GM19438 (cell line): ENCODE data around the gene ME3.
"Not testable (repeated sequence)": the region's sequence is repeated elsewhere in the genome, so short reads cannot be mapped to it uniquely, and the experiment has no call there.

Source experiments
- ATAC-seq: cut with Tn5 transposase; IDR thresholded peaks from one replicate; pipeline ENCODE4 v1.9.1; 2021; ENCODE audit warnings: low read depth; ENCODE audit not compliant: unreplicated experiment

Gene ME3

DNA sequence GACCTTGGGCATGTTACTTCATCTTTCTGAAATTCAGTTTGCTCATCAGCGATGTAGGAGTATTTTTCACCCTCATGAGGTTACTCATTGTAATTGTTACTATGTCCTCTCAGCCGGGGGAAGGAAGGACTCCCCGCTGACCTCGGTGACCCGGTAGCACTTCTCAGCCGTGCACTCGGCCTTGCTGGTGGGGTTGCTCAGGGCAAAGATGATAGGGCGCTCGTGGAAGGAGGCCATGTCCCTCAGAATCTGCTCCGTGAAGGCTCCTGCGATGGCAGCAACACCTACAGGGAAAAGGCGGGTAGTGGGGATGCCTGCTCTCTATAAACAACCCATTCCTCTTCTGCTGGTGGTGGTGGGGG is 225.5 kb downstream of the ME3 start:
- ATAC-seq, result no peak

DNA sequence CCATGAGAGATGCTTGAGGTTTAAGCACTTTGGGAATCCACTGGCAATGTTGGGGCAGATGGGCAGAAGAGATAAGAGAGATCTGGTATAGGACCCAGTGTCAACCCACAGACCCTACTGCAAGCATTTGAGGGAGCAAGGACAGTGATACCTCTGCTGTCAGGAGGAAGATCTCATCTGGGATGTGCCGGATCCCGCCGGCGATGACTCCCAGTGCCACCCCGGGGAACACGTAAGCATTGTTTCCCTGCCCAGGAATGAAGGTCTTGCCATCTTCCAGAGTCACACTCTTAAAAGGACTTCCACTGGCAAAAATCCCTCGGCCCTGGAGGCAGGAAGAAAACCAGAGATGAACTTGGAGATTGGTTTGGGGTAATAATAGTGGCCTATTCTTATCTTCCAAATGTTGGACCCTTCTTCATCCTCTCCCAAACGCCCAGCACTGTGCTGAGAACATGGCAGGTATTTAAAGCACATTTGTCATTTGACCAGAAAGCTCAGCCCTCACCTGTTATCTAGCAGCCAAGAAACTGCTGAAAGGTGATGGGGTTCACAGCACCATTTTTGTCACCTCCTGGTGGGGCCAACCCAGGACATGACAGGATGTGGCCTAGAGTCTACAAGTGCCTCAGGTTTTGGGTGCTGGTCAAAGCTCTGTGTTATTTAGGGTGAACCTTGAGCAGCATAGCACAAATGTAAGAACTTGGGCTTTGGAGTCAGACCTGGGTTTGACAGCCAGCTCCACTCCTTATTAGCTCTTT is 226.1 kb downstream of the ME3 start:
- ATAC-seq, result no peak

DNA sequence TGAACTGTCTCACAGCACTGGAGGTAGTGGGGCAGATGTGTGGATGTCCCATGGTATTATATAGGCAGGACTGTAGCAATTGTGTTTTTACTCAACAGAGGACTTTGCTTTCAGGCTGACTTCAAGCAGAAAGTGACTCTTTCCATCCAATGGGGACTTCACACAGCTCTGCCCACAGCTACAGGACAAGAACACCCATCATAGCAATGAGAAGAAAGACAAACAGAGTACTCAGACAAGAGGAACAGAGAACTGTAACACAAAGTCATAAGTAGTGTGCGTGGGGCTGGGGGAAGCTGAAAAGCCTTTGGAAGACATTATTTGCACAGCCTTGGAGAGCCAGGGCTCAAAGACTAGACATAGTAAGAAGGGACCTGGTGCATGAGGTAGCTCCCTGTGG is 227.4 kb downstream of the ME3 start:
- ATAC-seq, result no peak

DNA sequence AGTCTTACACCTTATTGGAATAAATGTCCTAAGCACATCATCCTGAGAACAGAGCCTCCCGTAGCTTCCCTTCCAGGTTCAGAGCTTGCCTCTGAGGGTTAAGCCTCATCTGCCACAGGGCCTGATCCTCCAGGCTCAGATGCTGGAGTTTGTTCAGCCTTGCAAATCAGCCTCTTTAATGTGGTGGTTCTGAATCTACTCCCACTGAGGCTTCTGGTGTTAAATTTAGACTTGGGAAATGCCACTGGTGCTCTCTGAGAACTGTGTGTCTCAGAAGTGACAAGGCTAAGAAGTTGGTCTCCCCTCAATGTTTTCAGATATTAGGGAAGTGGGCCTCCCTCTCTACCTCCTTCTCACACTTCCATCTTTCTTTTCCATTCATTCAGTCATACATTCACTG is 229.0 kb downstream of the ME3 start:
- no peak for ATAC-seq

DNA sequence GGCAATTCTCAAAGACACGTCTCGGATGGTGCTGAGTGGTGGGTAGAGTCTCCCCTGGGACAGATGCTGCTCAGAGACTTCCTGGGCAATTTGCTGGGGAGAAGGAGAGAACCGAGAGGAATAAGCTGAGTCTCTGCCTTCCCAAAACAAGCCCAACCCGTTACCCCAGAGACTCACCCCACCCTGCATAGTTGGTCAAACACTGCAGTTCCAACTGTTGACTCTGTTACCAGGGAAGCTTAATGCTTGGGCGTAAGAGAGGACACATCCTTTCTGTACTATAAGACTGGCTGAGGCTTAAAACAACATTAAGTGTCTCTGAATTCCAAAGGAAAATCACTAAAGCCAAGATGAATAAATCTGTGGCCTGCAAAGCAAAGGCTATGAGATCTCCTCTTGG is 229.6 kb downstream of the ME3 start:
- ATAC-seq, result no peak

DNA sequence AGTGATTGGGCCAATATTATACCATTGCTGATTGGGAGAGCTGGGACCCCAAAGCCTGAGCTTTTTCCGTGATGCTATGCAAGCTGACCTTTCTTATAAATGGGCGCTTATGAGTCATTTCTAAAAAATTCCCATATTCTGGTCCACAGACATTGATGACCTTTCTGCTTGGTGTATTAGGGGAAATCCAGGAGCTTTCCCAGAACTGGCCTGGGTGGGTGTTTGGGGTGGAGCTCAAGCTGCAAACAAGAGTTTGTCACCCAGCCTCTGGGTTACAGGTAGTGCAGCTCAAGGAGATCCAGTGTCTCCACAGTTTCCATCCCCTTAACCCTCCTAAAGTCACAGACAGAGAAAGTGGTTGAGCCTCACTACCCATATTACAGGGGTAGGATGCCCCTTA is 230.0 kb downstream of the ME3 start:
- no peak for ATAC-seq

DNA sequence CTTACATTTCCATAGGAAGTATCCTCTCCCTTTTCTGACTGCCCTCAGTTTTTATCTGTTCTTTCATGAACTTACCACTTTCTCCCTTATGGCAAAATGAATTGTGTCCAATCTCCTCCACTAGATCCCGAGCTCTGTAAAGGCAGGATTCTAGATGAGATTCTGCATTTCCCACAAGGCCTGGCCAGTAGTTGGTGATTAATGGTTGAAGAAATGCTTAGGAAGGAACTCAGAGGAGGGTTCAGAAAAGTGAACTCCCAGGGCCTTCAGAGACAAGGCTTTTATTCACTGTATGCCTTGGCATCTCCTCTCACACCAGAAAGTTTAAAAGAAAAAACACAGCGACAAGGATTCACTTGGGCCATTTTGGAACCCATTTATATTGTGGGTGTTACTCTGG is 231.6 kb downstream of the ME3 start:
- ATAC-seq, result no peak

DNA sequence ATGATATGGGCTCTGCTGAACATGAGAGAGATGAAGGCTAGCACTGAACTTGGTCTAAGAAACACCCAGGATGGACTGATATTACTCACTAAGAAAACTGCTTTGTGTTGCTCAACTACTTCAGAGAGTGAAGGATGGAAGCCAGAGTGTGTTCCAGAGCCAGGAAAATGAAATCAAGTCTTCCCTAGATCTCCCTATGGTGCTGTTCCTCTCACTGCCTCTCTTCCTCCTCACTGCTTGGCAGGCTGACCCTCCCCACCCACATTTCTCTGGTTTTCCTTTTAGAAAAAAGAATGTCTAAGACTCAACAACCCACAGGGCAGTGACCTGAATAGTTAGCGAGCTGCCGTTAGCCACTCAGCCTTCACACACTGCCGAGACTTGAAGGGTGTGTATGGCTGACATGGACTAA is 232.1 kb downstream of the ME3 start:
- no peak for ATAC-seq

DNA sequence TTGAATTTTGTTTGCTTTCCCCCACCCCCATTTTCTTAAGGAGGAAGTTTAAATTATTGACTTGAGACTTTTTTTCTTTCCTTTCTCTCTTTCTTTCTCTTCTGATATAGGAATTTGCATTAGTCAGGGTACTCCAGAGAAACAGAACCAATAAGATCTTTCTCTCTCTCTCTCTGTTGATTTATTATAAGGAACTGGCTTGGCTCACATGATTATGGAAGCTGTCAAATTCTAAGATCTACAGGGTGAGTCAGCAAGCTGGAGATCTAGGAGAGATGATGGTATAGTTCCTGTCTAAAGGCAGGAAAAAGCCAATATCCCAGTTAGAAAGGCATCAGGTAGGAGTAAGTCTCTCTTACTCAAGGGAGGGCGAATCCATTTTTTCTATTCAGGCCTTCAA is 233.7 kb downstream of the ME3 start:
- ATAC-seq, result no peak

DNA sequence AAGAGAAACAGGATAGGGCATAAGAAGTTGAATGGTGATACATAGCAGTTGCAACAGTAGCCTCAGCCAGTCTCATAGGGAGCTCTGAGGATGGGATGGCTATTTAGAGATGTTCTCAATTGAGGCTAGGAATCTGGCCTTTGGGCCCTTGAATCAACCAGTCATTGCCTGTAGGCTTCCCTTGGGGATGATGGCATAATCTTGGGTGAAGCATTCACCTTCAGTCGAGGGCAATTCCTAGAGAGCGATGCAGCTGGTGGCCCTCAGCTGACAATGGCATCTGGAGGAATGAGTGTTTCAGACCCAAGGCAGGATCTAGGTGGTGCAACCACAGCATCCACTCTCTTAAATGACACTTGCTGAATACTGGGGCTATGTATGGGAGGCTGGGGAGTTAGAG is 236.7 kb downstream of the ME3 start:
- ATAC-seq, result no peak

DNA sequence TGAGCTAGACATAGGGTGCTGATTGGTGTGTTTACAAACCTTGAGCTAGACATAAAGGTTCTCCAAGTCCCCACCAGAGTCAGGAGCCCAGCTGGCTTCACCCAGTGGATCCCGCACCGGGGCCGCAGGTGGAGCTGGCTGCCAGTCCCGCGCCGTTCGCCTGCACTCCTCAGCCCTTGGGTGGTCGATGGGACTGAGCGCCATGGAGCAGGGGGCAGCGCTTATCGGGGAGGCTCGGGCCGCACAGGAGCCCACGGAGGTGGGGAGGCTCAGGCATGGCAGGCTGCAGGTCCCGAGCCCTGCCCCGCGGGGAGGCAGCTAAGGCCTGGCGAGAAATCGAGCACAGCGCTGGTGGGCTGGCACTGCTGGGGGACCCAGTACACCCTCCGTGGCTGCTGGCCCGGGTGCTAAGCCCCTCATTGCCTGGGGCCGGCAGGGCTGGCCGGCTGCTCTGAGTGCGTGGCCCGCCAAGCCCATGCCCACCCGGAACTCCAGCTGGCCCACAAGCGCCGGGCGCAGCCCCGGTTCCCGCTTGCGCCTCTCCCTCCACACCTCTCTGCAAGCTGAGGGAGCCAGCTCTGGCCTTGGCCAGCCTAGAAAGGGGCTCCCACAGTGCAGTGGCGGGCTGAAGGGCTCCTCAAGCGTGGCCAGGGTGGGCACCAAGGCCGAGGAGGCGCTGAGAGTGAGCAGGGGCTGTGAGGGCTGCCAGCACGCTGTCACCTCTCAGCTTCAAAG is 238.9 kb downstream of the ME3 start:
- not testable (repeated sequence) for ATAC-seq

DNA sequence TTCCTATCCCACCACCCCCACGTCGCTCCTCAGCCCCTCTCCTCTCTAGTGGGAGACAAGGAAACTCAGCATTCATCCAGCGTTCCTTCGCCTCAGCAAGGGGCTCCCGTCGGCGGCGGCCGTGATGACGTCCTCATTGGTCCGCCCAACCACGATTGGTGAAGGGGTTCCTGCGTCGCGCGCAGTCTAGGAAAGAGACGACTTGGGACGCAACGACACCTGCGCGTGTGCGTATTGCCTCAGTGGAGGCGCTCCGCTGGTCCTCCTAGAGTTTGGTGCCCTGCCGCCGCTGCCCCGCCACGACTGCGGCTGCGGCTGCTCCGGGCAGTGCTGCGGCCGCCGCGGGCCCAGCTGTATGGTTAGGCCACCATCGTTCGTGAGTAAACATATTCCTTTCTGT is 241.2 kb downstream of the ME3 start:
- ATAC-seq, result no peak

DNA sequence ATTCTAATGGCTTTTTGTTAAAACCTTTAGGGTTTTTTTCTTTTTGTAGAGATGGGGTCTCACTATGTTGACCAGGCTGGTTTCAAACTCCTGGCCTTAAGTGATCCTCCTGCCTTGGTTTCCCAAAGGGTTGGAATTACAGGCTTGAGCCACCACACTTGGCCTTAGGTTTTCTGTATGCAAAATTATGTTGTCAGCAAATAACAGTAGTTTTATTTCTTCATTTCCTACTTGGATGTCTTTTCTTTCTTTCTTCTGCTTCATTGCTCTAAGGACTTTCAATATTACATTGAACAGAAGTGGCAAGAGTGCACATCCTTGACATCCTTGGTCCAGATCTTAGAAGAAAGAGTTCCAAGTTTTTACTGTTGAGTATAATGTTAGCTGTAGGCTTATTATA is 245.0 kb downstream of the ME3 start:
- no peak for ATAC-seq

DNA sequence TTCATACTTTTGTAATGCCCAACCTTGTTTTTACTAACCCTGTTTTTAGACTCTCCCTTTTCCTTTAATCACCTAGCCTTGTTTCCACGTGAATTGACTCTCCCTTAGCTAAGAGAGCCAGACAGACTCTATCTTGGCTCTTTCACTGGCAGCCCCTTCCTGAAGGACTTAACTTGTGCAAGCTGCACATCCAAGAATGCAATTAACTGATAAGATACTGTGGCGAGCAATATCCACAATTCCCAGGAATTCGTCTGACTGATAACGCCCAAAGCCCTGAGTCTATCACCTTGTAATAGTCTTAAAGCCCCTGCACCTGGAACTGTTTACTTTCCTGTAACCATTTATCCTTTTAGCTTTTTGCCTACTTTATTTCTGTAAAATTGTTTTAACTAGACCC is 248.9 kb downstream of the ME3 start:
- ATAC-seq, result not testable (repeated sequence)

DNA sequence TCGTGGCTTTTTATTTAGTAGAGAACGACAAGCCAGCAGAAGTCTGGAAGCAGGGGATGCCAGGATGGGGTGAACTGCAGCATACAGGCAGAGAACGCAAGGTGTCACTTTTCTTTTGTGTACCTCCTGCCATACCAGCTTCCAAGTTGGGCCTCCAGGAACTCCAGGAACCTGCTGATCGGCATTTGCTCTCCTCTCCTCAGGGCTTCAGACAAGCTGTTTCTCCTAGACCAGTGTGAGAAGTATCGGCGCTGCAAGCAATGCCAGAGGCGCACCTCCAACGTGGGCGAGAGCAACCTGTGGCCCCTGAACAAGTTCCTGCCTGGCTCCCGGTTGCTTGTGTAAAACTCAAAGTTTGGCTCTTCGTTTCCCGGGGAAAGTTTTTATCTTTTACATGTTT is 250.0 kb downstream of the ME3 start:
- ATAC-seq, result no peak

DNA sequence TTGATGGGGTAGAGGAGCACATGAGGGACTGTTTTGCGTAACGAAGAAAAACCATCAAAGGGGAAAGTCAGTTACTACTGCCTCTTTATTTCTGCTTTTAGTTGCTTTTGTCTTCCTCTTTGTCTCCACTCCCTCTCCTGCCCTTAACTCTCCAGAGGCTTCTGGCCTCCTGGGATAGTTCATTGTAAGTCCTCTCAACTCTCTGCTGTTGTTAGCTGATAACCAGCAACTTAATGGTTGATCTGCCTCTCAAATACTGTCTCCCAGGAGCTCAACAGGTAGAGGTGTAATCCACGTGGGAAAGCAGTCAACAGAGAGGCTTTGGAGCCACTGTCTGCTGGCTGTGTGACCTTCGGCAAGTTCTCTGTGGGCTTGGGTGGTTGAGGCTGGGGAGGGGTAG is 250.5 kb downstream of the ME3 start:
- ATAC-seq, result no peak

DNA sequence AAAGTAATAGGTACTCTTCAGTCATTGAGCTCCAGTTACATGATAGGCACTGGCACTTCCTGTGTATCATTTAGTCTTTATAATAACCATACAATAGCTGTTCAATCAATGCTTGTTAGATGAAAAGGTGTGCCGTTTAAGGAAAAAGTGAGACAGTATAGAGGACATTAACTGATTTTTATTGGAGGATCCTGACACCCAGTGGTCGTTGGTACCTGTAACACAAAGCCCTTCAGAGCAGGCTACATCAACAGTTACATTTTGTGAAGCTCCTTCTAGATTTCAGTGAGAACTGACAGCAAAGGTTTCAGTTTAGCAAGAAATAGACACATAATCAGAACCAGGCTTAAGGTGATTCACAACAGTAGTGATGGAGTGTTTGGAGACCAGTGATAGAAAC is 253.5 kb downstream of the ME3 start:
- no peak for ATAC-seq

DNA sequence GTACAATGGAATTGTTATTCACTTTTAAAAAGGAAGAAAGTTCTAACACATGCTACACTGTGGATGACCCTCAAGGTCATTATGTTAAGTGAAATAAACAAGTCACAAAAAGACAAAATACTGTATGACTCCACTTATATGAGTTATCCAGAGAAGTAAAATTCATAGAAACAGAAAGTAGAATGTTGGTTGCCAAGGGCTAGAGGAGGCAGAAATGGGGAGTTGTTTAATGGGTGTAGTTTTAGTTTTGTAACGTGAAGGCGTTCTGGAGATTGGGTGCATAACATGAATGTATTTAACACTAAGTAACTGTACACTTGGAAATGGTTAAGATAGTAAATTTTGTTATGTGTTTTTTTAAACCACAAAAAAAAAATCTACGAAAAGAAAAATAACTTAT is 253.9 kb downstream of the ME3 start:
- no peak for ATAC-seq

DNA sequence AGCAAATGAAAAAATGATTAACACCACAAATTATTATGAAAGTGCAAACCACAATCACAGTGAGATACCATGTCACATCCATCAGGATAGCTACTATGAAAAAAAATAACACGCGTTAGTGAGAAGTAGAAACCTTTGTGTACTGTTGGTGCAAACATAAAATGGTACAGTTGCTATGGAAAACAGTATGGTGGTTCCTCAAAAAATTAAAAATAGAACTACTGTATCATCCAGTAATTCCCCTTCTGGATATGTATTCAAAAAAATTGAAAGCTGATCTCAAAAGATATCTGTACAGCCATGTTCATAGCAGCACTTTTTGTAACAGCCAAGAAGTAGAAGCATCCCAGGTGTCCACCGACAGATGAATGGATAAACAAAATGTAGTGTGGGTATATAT is 254.3 kb downstream of the ME3 start:
- no peak for ATAC-seq

DNA sequence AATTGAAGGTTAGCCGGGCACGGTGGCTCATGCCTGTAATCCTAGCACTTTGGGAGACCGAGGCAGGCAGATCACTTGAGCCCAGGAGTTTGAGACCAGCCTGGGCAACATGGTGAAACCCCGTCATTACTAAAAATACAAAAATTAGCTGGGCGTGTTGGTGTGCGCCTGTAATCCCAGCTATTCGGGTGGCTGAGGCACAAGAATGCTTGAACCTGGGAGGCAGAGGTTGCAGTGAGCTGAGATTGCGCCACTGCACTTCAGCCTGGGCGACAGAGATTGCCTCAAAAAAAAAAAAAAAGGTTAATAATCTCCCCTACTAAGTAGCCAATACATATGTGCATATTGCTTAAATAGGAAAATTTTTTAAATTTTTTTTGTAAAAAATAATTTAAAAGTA is 255.5 kb downstream of the ME3 start:
- not testable (repeated sequence) for ATAC-seq

DNA sequence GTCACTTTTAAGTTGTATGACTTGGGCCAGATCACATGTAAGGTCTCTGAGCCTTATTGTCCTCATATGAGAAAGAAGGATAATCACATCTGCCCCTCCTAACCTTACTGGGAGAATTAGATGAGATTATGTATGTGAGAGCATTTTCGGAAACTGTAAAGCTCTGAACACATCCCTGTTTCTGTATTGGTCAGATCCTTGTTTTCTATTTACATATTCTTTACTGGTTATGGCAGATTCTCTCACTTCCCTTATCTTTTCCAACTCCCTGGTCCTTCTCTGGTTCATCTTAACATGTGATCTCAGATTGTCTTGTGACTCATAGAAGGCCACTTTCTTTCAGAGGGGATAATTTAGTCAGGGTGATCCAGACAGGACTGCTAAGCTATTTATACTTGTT is 255.9 kb downstream of the ME3 start:
- ATAC-seq, result no peak

DNA sequence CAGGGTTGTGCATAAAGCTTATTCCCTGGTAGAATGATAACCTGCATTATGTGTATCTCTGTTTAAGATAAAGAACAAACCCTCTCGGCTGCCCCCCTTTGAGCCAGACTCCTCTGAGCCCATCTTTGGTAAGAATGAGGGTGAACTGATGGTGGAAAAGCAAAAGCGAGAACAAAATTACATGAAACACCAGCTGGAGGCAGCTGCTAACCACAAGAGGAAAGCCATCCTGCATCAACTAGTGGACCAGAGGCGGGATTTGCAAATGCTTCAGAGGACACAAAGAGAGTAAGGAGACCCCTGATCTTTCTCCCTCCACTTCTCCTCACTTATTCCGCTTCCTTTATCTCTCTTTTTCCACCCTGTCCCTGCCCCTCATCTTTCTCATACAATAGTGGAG is 257.4 kb downstream of the ME3 start:
- no peak for ATAC-seq
